Articular chondrocyte of knee joint (primary cell): ENCODE data around the gene DGKQ. TPM values are rescaled to one million over a fixed set of nuclear protein-coding genes. Genes with fewer than 3 reads are reported as not detected.

Experiments
- total RNA-seq: library from RNA; depleted of rRNA; stranded (reverse); fragments of >200 nt; gene quantifications from 2 replicates; pipeline ENCODE4 v1.2.3, GENCODE V29; 2012

DGKQ gene, protein sequence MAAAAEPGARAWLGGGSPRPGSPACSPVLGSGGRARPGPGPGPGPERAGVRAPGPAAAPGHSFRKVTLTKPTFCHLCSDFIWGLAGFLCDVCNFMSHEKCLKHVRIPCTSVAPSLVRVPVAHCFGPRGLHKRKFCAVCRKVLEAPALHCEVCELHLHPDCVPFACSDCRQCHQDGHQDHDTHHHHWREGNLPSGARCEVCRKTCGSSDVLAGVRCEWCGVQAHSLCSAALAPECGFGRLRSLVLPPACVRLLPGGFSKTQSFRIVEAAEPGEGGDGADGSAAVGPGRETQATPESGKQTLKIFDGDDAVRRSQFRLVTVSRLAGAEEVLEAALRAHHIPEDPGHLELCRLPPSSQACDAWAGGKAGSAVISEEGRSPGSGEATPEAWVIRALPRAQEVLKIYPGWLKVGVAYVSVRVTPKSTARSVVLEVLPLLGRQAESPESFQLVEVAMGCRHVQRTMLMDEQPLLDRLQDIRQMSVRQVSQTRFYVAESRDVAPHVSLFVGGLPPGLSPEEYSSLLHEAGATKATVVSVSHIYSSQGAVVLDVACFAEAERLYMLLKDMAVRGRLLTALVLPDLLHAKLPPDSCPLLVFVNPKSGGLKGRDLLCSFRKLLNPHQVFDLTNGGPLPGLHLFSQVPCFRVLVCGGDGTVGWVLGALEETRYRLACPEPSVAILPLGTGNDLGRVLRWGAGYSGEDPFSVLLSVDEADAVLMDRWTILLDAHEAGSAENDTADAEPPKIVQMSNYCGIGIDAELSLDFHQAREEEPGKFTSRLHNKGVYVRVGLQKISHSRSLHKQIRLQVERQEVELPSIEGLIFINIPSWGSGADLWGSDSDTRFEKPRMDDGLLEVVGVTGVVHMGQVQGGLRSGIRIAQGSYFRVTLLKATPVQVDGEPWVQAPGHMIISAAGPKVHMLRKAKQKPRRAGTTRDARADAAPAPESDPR
- total RNA-seq = 7.7 and 8.0 TPM in 2 replicates

GRCh38 chr4:973431-974397, at the start of gene DGKQ:
Gene DGKQ (minus strand): TSS chr4:973569. CDS start chr4:973482, 87 bp downstream.

DNA sequence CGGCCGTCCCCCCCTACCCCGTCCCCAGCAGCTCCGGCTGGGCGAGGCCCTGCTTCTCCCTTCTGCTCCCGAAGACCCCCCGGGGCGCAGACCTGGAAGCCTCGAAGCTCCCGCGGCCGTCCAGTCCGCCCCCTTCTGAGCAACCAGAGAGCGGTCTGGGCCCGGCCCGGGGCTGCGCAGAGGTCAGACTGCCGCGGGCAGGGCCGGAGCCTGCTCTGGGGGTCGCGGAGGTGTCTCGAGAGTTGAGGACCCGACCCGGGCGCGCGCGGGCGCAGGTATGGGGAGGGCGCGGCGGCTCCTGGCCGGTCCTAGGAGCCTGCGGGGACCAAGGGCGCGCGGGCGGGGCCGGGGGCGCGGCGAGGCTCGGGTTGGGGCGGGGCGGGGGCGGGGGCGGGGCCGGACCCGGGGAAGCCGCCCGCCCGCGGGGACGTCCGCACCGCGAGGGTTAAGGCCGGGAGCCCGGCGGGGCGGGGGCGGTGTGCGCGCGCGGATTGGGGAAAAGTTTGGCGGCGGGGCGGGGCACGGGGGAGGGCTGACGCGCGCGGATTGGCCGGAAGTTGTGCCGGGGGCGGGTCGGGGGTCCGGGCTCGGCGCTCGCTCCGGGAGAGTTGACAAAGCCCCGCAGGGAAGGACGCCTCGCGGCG, 37.8 kb upstream of the DGKQ start, which contains the start of gene FGFRL1:
Gene FGFRL1 (plus strand): TSS at position 605 of the 644 bp plus-strand sequence. CDS start 860 bp downstream, outside the sequence.

GRCh38 chr4:993111-994029, 20.0 kb upstream of the DGKQ start, which contains the start of gene SLC26A1:
Gene SLC26A1 (minus strand): TSS chr4:993404. CDS start chr4:991703, 1,701 bp downstream.

DNA sequence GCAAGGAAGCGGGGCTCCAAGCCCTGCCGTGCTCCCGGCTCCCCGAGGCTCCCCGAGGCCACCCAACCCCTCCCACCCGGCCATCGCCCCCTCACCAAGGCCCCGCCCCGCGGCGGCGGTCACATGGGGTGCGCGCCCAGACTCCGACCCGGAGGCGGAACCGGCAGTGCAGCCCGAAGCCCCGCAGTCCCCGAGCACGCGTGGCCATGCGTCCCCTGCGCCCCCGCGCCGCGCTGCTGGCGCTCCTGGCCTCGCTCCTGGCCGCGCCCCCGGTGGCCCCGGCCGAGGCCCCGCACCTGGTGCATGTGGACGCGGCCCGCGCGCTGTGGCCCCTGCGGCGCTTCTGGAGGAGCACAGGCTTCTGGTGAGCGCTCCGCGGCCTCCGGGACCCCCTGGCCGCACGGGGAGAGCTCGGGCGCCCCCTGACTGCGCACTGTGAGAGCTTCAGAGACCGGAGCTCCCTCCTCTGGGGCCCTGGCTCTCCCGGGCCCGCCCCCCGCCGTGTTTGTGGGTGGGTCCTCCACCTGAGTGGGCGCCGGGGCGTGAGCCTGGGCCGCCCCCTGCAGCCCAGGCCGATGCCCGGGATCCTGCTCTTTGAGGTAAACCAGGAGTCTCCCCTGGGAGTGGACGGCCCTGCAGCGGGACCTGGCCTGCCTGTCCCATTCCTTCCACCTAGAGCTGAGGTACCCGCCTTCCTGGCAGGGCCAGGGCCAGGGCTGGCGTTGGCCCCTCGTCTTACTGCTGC, 13.7 kb upstream of the DGKQ start, which contains the start of gene IDUA:
Gene IDUA (plus strand): TSS at position 166 of the 745 bp plus-strand sequence. CDS start 41 bp downstream, at position 207.

GRCh38 chr4:931960-932712, 41.2 kb downstream of the DGKQ start, which contains the start of the genes GAK and TMEM175:
Gene GAK (minus strand): TSS chr4:932316. CDS start chr4:932187, 129 bp downstream.
Gene TMEM175 (plus strand): TSS chr4:932460. CDS start chr4:947740, 15,280 bp downstream.

Other genes starting within 250 kb of the DGKQ start
- 0.13 TPM in 1 of 2 replicates, not detected in the other for gene CPLX1, start 147.4 kb downstream of the DGKQ start, total RNA-seq
- gene GAK, start 41.3 kb downstream of the DGKQ start, total RNA-seq = 41.3 and 44.2 TPM in 2 replicates
- gene TMEM175, start 41.1 kb downstream of the DGKQ start, total RNA-seq = 9.6 and 11.1 TPM in 2 replicates
- 15.0 and 21.1 TPM in 2 replicates for gene IDUA, start 13.5 kb upstream of the DGKQ start, total RNA-seq
- 0.26 and 0.43 TPM in 2 replicates for gene SLC26A1, start 19.8 kb upstream of the DGKQ start, total RNA-seq
- 58.7 and 68.5 TPM in 2 replicates for gene FGFRL1, start 38.1 kb upstream of the DGKQ start, total RNA-seq
- gene RNF212, start 140.0 kb upstream of the DGKQ start, total RNA-seq = 9.2 and 9.5 TPM in 2 replicates
- 23.7 and 27.6 TPM in 2 replicates for gene SPON2, start 199.0 kb upstream of the DGKQ start, total RNA-seq